ENCODE data around the gene NUDC.

- TF ChIP-seq, protein P1, sequence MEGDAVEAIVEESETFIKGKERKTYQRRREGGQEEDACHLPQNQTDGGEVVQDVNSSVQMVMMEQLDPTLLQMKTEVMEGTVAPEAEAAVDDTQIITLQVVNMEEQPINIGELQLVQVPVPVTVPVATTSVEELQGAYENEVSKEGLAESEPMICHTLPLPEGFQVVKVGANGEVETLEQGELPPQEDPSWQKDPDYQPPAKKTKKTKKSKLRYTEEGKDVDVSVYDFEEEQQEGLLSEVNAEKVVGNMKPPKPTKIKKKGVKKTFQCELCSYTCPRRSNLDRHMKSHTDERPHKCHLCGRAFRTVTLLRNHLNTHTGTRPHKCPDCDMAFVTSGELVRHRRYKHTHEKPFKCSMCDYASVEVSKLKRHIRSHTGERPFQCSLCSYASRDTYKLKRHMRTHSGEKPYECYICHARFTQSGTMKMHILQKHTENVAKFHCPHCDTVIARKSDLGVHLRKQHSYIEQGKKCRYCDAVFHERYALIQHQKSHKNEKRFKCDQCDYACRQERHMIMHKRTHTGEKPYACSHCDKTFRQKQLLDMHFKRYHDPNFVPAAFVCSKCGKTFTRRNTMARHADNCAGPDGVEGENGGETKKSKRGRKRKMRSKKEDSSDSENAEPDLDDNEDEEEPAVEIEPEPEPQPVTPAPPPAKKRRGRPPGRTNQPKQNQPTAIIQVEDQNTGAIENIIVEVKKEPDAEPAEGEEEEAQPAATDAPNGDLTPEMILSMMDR (IDR thresholded peaks at IDR 0.05): no peak
- no peak for TF ChIP-seq POLR2A (IDR thresholded peaks at IDR 0.05)
These were observed 62.7 kb downstream of the NUDC start for GRCh38 chr1:26984291-26984690.
